Fibroblast of mammary gland (primary cell): ENCODE measurements around the gene TMEM131.

ENCODE experiments used
- DNase-seq: peaks from one replicate; pipeline ENCODE4 v3.0.0-alpha.2; 2010; ENCODE audit warnings: low read depth
- H3K4me3 ChIP-seq: 2 replicates; pipeline ENCODE4 v1.5.1; 2011; ENCODE audit warnings: low read depth, mild to moderate bottlenecking, low read length, moderate library complexity; ENCODE audit not compliant: control insufficient read depth
- TF ChIP-seq, protein P1 (sequence below): conservative IDR thresholded peaks from 2 replicates; pipeline ENCODE4 v1.5.1; 2011; ENCODE audit warnings: low read depth, low read length, inconsistent platforms; ENCODE audit not compliant: control insufficient read depth, insufficient read depth

The TMEM131 gene

DNA sequence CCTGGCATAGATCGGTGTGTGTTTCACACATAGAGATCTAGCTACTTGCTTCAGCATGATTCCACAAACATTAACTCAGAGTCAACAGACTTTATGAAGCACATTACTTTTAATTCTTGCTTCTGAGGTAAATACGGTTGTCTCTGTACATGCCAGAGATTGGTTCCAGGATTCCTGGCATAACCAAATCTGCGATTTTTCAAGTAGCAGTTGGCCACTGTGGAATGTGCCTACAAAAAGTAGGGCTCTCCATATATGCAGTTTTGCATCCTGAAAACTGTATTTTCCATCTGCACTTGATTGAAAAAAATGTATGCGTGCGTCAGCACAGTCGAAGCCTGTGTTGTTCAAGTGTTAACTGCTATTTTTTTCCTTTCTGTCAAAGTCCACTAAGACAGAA, 197.3 kb downstream of the TMEM131 start:
- no peak overlapping the region for H3K4me3 ChIP-seq
- TF ChIP-seq, protein P1, sequence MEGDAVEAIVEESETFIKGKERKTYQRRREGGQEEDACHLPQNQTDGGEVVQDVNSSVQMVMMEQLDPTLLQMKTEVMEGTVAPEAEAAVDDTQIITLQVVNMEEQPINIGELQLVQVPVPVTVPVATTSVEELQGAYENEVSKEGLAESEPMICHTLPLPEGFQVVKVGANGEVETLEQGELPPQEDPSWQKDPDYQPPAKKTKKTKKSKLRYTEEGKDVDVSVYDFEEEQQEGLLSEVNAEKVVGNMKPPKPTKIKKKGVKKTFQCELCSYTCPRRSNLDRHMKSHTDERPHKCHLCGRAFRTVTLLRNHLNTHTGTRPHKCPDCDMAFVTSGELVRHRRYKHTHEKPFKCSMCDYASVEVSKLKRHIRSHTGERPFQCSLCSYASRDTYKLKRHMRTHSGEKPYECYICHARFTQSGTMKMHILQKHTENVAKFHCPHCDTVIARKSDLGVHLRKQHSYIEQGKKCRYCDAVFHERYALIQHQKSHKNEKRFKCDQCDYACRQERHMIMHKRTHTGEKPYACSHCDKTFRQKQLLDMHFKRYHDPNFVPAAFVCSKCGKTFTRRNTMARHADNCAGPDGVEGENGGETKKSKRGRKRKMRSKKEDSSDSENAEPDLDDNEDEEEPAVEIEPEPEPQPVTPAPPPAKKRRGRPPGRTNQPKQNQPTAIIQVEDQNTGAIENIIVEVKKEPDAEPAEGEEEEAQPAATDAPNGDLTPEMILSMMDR: no peak
- DNase-seq: no peak

DNA sequence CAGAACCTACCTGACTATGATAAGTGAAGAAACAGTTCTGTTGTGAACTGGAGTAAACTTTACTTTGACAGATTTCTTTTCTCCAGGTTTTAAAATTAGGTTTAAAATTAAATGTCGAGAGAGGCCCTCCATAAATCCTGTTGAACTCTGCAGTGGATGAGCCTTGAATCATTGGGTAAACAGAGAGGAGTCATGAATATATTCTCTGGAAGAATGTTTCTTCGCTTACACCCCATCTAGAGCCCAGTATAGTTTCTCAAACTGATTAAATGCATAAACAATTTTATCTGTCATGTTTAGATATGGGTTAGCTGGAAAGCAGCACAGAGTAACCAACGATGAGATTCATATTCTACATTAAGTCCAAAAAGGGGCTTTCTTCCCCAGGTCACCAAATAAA, 198.4 kb downstream of the TMEM131 start:
- no peak for DNase-seq
- H3K4me3 ChIP-seq: no peak overlapping the region
- TF ChIP-seq, protein P1: no peak

DNA sequence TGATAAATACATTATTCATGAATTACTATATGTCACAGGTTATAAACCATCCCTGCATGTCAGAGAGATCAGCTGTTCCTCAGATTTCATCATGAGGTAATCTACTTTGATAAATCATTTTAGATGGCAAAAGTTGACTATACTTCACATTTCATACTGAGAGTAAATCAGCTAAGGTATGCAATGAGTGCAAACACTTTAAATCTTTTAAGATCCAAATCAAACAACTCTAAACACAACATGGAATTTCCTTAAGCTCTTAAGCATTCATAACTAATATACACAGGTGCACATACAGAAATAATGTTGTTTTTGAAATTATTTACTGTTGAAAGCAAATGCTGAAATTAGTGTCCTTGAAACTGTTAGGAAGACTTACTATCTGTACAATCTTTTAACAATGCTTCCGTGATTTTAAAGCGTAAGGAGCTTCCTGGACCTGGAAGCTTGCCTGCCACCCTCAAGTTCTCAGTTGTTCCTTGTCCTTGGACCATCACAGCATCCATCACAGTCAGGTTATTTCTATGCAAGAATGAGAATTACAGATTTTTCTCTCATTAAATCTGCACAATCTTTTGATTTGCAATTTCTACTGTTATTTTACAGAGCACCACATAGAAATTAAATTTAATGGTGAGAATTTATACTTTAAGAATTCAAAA, 199.2 kb downstream of the TMEM131 start:
- DNase-seq: no peak
- TF ChIP-seq, protein P1: no peak
- no peak overlapping the region for H3K4me3 ChIP-seq

DNA sequence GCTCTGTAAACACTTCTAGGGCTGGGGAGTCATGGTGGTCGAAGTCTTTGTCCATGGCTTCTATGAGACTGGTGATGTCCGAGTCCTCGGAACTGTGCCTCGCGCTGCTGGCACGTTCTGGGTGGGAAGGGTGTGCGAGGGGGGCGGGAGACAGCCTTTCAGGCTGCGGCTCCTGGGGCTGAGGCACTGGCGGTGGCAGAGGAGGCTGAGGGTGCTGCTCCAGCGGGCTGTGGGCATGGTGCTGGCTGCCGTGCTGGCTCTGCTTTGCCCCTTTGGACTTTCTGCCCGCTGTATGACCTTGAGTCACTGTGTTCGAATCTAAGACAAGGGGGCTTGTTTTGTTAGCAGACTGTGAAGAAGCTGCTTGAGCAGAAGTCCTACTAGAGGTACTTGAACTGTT, 203.3 kb downstream of the TMEM131 start:
- TF ChIP-seq, protein P1: no peak
- H3K4me3 ChIP-seq: no peak overlapping the region
- no peak for DNase-seq

DNA sequence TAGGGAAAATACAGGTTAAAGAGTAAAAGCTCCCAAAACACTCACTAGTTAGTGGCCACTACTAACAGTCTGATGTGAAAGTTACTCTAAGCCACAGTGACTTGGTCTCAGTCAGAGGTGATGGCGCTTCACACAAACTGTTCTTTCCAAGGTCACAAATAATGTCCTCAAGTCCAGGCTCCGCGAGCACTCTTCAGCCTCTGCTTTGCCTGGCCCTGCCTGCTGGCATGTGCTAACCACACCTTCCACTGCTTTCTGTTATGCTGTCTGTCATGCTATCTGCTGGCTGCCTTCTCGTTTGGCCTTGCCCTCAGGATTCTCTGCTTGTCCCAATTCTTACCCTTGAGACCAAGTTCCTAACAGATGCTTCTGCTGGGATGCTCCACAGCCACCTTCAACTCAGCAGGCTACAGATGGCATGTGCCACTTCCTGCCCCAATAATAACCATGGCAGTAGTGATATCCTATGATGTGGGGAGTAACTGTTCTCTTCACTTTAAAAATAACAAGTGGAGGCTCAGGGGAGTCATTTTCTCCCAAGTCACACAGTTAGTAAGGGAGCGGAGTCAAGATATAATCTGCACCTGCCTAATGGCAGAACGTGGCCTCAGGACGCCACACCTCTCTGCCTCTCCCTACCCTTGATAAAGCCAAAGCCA, 206.6 kb downstream of the TMEM131 start:
- no peak overlapping the region for H3K4me3 ChIP-seq
- TF ChIP-seq, protein P1: no peak
- DNase-seq: no peak

DNA sequence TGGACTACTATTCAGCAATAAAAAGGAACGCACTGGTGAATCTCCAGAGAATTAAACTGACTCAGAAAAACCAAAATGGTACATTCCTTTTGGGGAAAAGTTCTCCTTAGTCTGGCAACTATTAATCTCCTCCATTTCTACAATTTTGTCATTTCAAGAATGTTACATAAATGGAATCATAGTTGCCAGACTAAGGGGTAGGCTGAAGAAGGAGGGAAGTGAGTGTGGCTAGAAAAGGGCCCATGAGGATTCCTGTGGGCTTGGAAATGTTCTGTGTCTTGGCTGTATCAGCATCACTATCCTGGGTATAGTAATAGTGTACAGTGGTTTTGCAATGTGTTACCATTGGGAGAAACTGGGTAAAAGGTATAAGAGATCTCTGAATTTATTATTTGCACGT, 209.9 kb downstream of the TMEM131 start:
- peak; percentile 67 for DNase-seq
- H3K4me3 ChIP-seq: no peak overlapping the region
- TF ChIP-seq, protein P1: no peak

DNA sequence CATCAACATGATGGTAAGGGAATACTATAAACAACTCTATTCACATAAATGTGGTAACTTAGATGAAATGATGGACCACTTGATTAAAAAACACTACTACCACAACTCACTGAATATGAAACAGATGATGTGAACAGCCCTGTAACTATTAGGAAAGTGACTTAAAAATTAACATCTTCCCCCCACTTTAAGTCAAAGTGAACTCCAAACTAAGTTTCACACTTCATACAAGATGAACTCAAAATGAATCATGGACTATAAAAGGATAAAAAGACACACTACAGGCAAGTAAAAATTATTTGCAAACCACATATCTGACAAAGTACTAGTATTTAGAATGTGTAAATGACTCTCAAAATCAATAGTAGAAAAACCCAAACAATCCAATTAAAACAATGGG, 210.8 kb downstream of the TMEM131 start:
- TF ChIP-seq, protein P1: no peak
- H3K4me3 ChIP-seq: no peak overlapping the region
- DNase-seq: no peak
